Adrenal gland (tissue), 5 donors: ENCODE measurements around the gene FANCE.
"Not testable (repeated sequence)": the region's sequence is repeated elsewhere in the genome, so short reads cannot be mapped to it uniquely, and the experiment has no call there.

ENCODE experiments used
- POLR2A ChIP-seq, 2 donors: fragments of 450-650 bp; IDR thresholded peaks; one replicate each; pipeline ENCODE4 v1.6.1; 2017; ENCODE audit warnings: antibody characterized with exemption in 2 of 2, mild to moderate bottlenecking in 2 of 2, moderate library complexity in 1 of 2
- TF ChIP-seq, protein P1 (sequence below), 6 experiments: fragments of 450-650 bp in 4 of 6; fragments of 200-600 bp in 2 of 6; sonication (generic) in 1 of 6; IDR thresholded peaks; 1 replicate in 5 of 6; 2 replicates in 1 of 6; pipeline versions ENCODE4 v1.5.1 to v1.8.0; 2016 to 2021; ENCODE audit warnings: antibody characterized with exemption in 6 of 6, mild to moderate bottlenecking in 2 of 6, moderate library complexity in 1 of 6
- donor health status: DM: no; HTN: no; CAD: no.

DNA sequence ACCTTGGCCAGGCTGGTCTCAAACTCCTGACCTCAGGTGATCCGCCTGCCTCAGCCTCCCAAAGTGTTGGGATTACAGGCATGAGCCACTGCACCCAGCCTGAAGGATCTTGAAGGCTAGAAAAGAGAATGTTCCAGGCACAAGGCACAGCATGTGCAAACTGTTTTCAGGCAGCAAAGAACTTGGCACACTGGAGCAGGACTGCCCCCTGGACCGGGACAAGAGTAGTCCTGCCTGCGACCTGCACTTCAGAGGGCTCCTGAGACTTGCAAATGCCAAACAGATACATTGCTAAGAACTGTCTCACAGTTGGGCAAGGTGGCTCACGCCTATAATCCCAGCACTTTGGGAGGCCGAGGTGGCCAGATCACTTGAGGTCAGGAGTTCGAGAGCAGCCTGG is 63.8 kb downstream of the FANCE start:
- TF ChIP-seq, protein P1, sequence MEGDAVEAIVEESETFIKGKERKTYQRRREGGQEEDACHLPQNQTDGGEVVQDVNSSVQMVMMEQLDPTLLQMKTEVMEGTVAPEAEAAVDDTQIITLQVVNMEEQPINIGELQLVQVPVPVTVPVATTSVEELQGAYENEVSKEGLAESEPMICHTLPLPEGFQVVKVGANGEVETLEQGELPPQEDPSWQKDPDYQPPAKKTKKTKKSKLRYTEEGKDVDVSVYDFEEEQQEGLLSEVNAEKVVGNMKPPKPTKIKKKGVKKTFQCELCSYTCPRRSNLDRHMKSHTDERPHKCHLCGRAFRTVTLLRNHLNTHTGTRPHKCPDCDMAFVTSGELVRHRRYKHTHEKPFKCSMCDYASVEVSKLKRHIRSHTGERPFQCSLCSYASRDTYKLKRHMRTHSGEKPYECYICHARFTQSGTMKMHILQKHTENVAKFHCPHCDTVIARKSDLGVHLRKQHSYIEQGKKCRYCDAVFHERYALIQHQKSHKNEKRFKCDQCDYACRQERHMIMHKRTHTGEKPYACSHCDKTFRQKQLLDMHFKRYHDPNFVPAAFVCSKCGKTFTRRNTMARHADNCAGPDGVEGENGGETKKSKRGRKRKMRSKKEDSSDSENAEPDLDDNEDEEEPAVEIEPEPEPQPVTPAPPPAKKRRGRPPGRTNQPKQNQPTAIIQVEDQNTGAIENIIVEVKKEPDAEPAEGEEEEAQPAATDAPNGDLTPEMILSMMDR (IDR thresholded peaks at IDR 0.05): not testable (repeated sequence)
- not testable (repeated sequence) for TF ChIP-seq POLR2A (IDR thresholded peaks at IDR 0.05)
